HG03039 (cell line): Measurements from ENCODE around the gene SLC13A2.

Source experiments
- ATAC-seq: cut with Tn5 transposase; IDR thresholded peaks from one replicate; pipeline ENCODE4 v1.9.1; 2021; ENCODE audit warnings: mild to moderate bottlenecking, moderate library complexity; ENCODE audit not compliant: unreplicated experiment

Gene SLC13A2

DNA sequence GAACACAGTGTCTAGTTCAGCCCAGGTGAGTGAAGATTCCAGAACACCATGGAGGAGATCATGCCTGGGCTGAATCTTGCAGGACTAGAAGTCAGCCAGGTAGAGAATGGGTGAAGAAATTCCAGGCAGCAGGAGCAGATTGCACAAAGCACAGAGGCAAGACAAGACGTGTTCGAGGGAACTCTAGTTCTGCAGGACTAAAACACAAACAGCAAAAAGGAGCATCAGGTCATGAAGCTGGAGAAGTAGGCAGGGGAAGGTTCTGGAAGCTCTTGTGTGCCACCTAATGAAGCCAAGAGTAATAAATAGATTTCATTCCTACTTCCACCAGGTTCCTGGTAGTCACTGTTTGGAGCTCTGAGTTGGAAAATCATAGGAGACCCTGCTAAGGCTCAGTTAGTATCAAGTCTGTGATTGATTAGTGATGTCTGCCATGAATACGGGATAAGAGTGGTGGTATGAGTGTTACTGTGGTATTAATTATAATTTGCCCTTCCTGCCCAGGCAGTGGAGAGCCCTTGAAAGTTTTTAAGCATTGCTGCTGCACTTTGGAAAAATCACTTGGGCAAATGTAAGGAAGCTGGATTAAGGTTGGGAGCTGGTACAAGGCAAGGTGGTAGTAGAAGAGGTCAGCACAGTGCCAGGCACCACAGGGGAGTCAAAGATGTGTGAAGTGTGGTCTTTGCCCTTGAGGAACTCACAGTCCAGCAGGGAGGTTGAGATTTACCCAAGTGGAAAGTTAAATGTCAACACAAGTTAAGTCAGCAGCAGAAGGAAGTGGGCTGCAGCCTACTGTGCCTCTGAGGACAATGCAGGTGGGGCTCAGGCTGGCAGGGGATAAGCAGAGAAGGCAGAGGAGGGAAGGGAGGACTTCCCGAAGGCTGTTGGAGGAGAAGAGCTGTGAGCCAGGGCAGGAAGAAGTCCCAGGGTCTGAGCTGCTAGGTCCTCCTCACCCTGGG lies 19.2 kb downstream of the SLC13A2 start:
- ATAC-seq, result no peak

GRCh38 chr17:28493460-28493859 lies 20.0 kb downstream of the SLC13A2 start:
- no peak for ATAC-seq

- no peak for ATAC-seq
These were observed 21.2 kb downstream of the SLC13A2 start for GRCh38 chr17:28494445-28495188.

GRCh38 chr17:28495635-28496034 lies 22.2 kb downstream of the SLC13A2 start:
- ATAC-seq, result no peak

- no peak for ATAC-seq
These were observed 24.5 kb downstream of the SLC13A2 start for GRCh38 chr17:28497931-28498330.

DNA sequence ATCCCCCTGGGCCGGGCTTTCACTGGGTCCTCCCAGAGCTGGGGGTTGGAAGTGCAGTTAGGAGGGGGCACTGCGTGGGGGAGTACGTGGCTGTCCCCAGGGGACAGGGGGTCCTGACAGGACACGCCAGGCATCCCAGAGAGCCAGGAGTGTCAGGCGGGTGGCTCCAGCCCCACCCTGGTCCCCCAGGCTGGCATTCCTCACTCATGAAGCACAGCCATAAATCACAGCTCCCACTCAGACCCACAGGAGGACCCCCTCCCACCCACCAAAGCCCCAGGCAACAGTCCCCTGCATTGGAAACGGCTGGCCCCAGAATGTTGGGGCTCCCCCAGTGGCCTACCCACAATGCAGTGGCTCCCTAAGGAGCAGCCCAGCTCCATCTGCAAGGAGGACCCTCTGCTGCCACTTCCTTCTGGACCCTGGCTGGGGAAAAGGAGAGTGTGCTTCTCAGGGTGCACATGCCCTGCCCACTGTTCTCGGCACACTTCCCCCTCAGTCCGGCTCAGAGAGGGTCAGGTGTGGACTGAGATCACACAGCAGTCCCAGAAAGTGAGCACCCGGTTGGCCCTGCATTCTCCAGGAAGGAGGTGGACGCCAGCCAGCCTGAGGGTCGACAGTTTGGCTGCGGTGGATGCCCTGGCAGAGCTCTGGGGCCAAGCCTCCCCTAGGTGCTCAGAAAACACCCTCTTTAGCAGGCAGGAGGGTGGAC lies 25.4 kb downstream of the SLC13A2 start:
- ATAC-seq, result no peak

DNA sequence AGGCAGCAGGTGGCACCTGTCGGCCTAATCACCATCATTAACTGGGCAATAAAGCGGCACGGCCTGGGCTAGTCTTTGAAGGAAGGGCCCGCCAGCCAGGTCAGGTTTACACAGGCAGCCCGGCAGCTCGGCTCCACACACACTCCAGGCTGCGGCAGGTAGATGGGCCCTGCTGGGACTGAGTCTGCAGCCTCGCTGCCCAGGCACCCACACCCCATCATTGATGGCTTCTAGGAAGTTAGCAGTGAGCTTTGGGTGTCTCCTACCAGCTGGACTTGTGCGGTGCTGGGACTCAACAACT lies 25.9 kb downstream of the SLC13A2 start:
- ATAC-seq, result no peak

DNA sequence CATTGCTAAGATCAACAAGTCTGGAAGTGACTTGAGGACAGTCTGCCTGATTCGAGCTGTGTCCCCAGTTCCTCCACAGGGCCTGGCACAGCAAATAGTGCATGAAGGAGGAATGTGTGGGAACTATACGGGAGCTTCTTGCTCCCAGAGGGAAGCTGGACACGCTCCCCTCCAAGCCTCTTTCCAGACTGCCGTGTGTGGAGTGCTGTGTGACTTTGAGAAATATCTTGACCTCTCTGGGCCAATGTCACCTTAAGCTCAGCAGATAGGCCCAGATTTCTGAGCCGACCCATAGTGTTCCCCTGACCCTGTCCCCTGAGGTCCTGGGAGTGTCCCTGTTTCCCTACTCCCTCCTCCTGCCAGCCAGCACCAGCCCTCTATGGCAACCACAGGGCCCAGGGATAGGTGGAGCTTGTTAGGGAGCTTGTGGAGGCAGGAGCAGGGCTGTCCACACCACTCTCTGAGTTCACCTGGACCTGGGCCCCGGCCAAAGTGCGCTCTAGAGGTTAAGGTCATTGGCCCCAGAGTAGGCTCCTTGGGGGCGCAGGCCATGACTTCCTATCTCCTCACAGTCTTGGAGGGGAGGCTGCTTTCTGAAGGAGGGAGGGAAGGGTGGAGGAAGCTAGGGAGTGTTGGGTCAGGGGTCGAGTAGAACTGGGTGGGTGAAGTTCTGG lies 26.4 kb downstream of the SLC13A2 start:
- ATAC-seq, result no peak

GRCh38 chr17:28500712-28501379 lies 27.4 kb downstream of the SLC13A2 start:
- no peak for ATAC-seq

- no peak for ATAC-seq
These were observed 28.2 kb downstream of the SLC13A2 start for GRCh38 chr17:28501421-28502284.

DNA sequence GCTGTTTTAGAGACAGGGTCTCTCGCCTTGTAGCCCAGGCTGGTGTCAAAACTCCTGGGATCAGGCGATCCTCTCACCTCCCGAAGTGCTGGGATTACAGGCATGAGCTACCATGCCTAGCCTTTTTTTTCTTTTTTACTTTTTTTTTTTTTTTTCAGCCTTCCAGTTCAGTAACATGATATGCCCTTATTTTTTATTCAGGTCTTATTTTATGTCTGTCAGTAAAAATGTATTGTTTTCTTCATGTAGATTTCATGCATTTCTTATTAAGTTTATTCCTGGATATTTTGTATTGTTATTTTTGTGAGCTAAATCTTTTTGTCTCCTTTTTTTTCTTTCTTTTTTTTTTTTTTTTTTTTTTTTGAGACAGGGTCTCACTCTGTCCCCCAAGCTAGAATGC lies 30.0 kb downstream of the SLC13A2 start:
- no peak for ATAC-seq

DNA sequence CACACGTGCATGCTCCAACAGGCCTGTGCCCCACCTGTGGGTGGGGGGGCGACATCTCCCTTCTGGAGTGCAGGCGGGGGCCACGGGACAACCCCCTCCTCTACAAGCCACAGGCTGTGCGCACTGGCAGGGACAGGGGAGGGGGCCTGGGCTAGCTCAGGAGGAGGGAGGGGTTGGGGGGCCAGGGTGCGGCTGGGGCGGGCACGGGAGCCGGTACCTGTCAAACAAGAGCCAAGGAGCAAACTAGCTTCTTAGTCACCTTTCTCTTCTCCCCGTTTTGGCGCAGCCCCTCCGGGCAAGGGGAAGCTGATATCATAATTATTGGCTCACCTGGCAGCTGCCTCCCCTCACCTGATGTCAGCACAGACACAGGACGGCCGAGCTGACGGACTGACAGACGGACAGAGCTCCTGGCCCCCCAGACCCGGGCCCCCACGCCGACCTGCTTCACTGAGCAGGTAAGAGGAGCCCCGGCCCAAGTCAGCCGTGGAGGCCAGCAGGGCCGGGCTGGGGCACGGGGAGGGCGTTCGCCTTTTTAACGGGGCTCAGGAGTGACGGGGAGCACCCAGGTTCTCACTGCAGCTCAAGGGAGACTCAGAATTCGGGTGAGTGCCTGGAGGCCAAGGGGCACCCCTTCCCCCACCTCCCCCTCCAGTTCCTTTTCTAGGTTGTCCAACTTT lies 32.7 kb downstream of the SLC13A2 start, which contains the start of gene FOXN1:
Gene FOXN1, plus strand, starts transcription at position 363 of the 680 bp plus-strand sequence. CDS start 17,622 bp downstream, outside the sequence.
- ATAC-seq, result no peak

DNA sequence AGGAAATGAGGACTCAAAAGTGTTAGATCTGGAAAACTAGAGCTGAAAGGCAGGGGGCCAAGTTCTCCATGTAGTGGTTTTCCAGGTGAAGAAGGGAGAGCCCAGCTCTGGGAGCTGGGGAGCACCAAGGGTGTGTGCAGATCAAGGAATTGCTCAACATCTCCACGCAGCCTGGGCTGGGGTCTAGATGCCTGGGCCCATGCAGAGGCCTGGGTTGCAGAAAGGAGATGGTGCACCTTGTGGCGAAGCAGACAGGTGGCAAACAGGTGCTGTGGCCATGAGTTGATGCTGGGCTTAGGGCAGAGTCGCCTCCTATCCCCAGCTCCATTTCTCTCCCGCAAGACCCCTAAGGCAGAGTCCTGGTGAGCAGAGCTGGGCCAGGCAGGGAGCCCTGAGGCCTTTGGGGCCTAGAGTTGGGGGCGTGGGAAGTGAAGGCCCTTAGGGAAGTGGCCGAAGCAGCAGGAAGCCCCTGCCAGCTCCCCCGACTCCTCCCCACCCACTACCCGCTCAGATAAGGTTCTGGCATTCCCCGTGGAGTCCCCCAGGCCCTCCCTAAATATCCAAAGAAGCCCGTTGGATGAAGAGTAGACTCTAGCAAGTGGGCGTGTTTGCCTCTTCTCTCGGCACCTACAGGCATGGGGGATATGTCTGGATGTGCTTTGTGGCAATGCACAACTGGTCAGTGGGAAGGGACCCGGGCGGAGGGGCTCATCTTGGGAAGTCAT lies 33.5 kb downstream of the SLC13A2 start:
- ATAC-seq, result no peak

GRCh38 chr17:28507567-28508203 lies 34.2 kb downstream of the SLC13A2 start:
- no peak for ATAC-seq

DNA sequence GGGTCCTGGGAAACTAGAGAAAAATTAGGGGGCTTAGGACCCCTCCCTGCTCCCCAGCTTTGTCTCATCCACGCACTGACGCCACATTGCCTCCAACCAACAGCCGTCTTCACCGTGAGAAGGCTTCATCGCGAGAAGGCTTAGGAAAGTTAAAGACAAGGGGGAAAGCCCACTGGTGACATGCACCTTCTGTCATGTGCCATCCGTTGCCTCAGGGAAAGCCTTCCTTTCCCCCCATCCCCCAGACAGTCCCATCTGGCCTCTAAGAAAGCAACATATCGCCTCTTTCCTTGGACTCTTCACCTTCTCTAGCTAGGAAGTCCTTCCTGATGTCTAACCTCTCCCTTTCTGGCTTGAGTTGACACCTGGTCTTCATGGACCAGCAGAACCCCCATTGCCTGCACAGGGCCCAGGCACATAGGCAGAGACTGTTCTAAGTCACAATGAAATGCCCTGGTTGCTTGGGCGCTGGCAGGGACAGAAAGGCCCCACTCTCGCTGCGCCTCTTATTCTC lies 34.8 kb downstream of the SLC13A2 start:
- ATAC-seq, result no peak

DNA sequence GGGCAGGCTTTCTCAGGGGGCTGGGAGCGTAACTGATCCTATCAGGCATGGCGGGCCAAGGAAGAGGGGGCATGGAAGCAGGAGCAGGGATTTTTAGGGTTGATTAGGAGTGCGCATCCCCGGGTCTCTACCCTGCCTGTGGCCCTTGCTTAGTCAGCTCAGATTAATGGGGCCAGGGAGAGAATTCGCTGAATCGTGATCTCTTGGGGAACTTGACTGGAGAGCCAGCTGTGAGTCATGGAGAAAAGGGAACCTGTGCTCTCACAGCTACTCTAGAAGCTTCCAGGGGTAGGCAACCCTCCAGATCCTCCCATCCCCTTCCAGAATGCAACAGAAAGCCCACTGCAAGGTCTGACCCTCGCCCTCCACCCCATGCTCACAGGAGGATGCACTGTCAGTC lies 36.3 kb downstream of the SLC13A2 start:
- ATAC-seq, result no peak

DNA sequence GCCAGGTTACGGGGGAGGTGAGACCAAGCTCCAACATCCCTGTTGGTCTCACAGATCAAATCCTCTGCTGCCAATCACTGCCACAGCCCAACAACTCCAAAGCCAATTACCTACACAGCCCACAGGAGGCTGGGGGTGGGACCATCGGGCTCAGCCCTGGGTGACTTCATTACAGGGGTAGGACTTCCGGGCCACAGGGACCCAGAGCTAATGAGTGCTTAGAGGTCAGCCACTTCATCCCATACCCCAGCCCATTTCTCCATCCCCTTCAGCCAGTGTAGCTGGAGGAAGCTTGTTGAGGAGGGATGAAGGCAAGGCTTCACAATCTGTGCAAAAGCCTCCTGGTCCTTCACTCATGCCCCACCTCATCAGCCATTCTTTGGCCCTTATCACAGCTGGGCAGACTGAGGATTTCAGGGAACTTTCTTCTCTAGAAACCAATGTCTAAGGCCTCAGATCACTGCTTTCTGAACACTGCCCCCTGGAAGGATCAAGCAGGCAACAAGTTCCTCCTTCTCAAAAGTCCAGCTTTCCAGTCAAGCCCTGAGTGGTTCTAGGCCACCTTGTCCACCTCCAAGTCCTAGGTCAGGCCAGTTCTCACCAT lies 38.5 kb downstream of the SLC13A2 start:
- no peak for ATAC-seq
